Mesodermal cell (in vitro differentiated cells): ENCODE measurements around the gene HSDL2.

Source experiments
- H3K27ac ChIP-seq: 2 replicates; pipeline ENCODE4 v1.7.0; 2013; ENCODE audit warnings: mild to moderate bottlenecking, low read depth, low read length, moderate library complexity; ENCODE audit not compliant: severe bottlenecking
- H3K36me3 ChIP-seq: 2 replicates; pipeline ENCODE4 v1.7.1; 2013; ENCODE audit warnings: mild to moderate bottlenecking, low read length, moderate library complexity; ENCODE audit not compliant: control insufficient read depth, insufficient read depth
- H3K4me1 ChIP-seq: one replicate; pipeline ENCODE4 v1.7.1; 2013; ENCODE audit warnings: mild to moderate bottlenecking, low read length; ENCODE audit not compliant: insufficient read depth, control insufficient read depth, poor library complexity, severe bottlenecking
- H3K4me3 ChIP-seq: 2 replicates; pipeline ENCODE4 v1.7.0; 2013; ENCODE audit warnings: low read length, control low read depth, mild to moderate bottlenecking; ENCODE audit not compliant: insufficient read depth, poor library complexity, severe bottlenecking; ENCODE audit errors: extremely low read depth
- H3K9me3 ChIP-seq: 2 replicates; pipeline ENCODE4 v1.7.1; 2013; ENCODE audit warnings: mild to moderate bottlenecking, low read length, moderate library complexity; ENCODE audit not compliant: control insufficient read depth
- WGBS, 2 experiments: methylation state at CpG; one replicate each; pipeline ENCODE4 v1.1.5; 2013; ENCODE audit warnings: missing lambda C conversion rate in 2 of 2; ENCODE audit not compliant: insufficient coverage in 2 of 2; 5-methylcytosine and 5-hydroxymethylcytosine counted together

HSDL2 gene

GRCh38 chr9:112495614-112496013 is 115.7 kb downstream of the HSDL2 start:
- WGBS, 2 experiments = 90 to 97% methylated on average over 4 of the region's 4 CpGs
- no peak overlapping the region for H3K4me3 ChIP-seq
- H3K9me3 ChIP-seq = peaks cover 19% of the 10 kb centered on the region
- H3K4me1 ChIP-seq = no peaks in the 10 kb centered on the region
- H3K36me3 ChIP-seq = peaks cover 34% of the 10 kb centered on the region
- H3K27ac ChIP-seq = no peak overlapping the region

GRCh38 chr9:112496074-112496722 is 116.3 kb downstream of the HSDL2 start:
- H3K36me3 ChIP-seq = peaks cover 34% of the 10 kb centered on the region

GRCh38 chr9:112500842-112501241 is 120.9 kb downstream of the HSDL2 start:
- no peaks in the 10 kb centered on the region for H3K4me1 ChIP-seq
- whole genome bisulfite sequencing, 2 experiments = 80% methylated on average over 1 of the region's 2 CpGs; no CpG with 5 or more reads in 1 of the 2 experiments
- no peaks in the 10 kb centered on the region for H3K9me3 ChIP-seq
- no peak overlapping the region for H3K27ac ChIP-seq
- peaks cover 9% of the 10 kb centered on the region for H3K36me3 ChIP-seq
- no peak overlapping the region for H3K4me3 ChIP-seq

More at GRCh38 chr9:112496074-112496722, 116.3 kb downstream of the HSDL2 start:
- peaks cover 19% of the 10 kb centered on the region for H3K9me3 ChIP-seq
- H3K4me3 ChIP-seq = no peak overlapping the region
- H3K27ac ChIP-seq = no peak overlapping the region
- WGBS, 2 experiments = 92 to 100% methylated on average over 2 to 3 of the region's 3 CpGs
- no peaks in the 10 kb centered on the region for H3K4me1 ChIP-seq

- 96 to 100% methylated on average over 8 of the region's 8 CpGs for WGBS, 2 experiments
- Histone ChIP-seq H3K4me1 (no peaks in the 10 kb centered on the region), H3K4me3 (no peak overlapping the region), H3K9me3 (no peaks in the 10 kb centered on the region), H3K27ac (no peak overlapping the region), H3K36me3 (peaks cover 9% of the 10 kb centered on the region)
Observed at GRCh38 chr9:112501287-112501686, 121.4 kb downstream of the HSDL2 start.

- H3K27ac ChIP-seq = no peak overlapping the region
- H3K4me3 ChIP-seq = no peak overlapping the region
- no peaks in the 10 kb centered on the region for H3K4me1 ChIP-seq
- peaks cover 9% of the 10 kb centered on the region for H3K36me3 ChIP-seq
- 100% methylated on average over 2 of the region's 3 CpGs; no CpG with 5 or more reads in 1 of the 2 experiments for WGBS, 2 experiments
- H3K9me3 ChIP-seq = no peaks in the 10 kb centered on the region
Observed at GRCh38 chr9:112502175-112502946, 122.5 kb downstream of the HSDL2 start.

GRCh38 chr9:112503170-112503569 is 123.3 kb downstream of the HSDL2 start:
- H3K4me1 ChIP-seq = no peaks in the 10 kb centered on the region
- H3K36me3 ChIP-seq = peaks cover 9% of the 10 kb centered on the region
- no peak overlapping the region for H3K27ac ChIP-seq
- no peak overlapping the region for H3K4me3 ChIP-seq
- no peaks in the 10 kb centered on the region for H3K9me3 ChIP-seq
- WGBS, 2 experiments = 87 to 97% methylated on average over 4 of the region's 5 CpGs

- Histone ChIP-seq H3K36me3 (peaks cover 4% of the 10 kb centered on the region), H3K9me3 (no peaks in the 10 kb centered on the region), H3K27ac (no peak overlapping the region), H3K4me1 (no peaks in the 10 kb centered on the region), H3K4me3 (no peak overlapping the region)
- WGBS, 2 experiments = 83% methylated on average over 1 of the region's 4 CpGs; no CpG with 5 or more reads in 1 of the 2 experiments
Observed at GRCh38 chr9:112505086-112505485, 125.2 kb downstream of the HSDL2 start.

- Histone ChIP-seq H3K27ac (no peak overlapping the region), H3K4me1 (no peaks in the 10 kb centered on the region), H3K9me3 (no peaks in the 10 kb centered on the region), H3K36me3 (peaks cover 4% of the 10 kb centered on the region), H3K4me3 (no peak overlapping the region)
- 84 to 90% methylated on average over 2 to 4 of the region's 4 CpGs for WGBS, 2 experiments
Observed at GRCh38 chr9:112505607-112506006, 125.7 kb downstream of the HSDL2 start.

- H3K36me3 ChIP-seq = peaks cover 4% of the 10 kb centered on the region
- no peak overlapping the region for H3K4me3 ChIP-seq
- WGBS, 2 experiments = 83 to 90% methylated on average over 1 of the region's 2 CpGs
- no peak overlapping the region for H3K27ac ChIP-seq
- no peaks in the 10 kb centered on the region for H3K9me3 ChIP-seq
- H3K4me1 ChIP-seq = no peaks in the 10 kb centered on the region
Observed at GRCh38 chr9:112506571-112506970, 126.7 kb downstream of the HSDL2 start.

GRCh38 chr9:112507001-112507680 is 127.2 kb downstream of the HSDL2 start:
- no CpG with 5 or more reads among the region's 2 CpGs for WGBS, 2 experiments
- no peak overlapping the region for H3K27ac ChIP-seq
- H3K36me3 ChIP-seq = peaks cover 4% of the 10 kb centered on the region
- no peaks in the 10 kb centered on the region for H3K9me3 ChIP-seq
- no peak overlapping the region for H3K4me3 ChIP-seq
- no peaks in the 10 kb centered on the region for H3K4me1 ChIP-seq
